Measurements from ENCODE around the gene CRIP1.
A peak's percentile ranks its signal among the peaks of the same experiment; 100 is the strongest.

CRIP1 gene

GRCh38 chr14:105480199-105480746 lies 6.4 kb upstream of the CRIP1 start:
- H3K4me2 ChIP-seq (ENCODE audit: low read depth, low read length, poor library complexity, severe bottlenecking) = peak overlapping the region; percentile 78

GRCh38 chr14:105480807-105481801 lies 5.6 kb upstream of the CRIP1 start:
- TF ChIP-seq CTCF (conservative IDR thresholded peaks at IDR 0.05; ENCODE audit: low read length) (peak; percentile 89), EZH2phosphoT487 (IDR thresholded peaks at IDR 0.05; ENCODE audit: borderline replicate concordance) (no peak)
- H2AFZ ChIP-seq (ENCODE audit: low read length) = peak overlapping the region; percentile 72
- H4K20me1 ChIP-seq (ENCODE audit: insufficient read depth, low read length, poor library complexity, severe bottlenecking) = no peaks in the 10 kb centered on the region
- no peaks in the 10 kb centered on the region for H3K9me3 ChIP-seq (ENCODE audit: insufficient read depth, low read depth, low read length)
- H3K9ac ChIP-seq (ENCODE audit: low read depth, low read length, poor library complexity, severe bottlenecking) = peak overlapping the region; percentile 64
- H3K36me3 ChIP-seq (ENCODE audit: insufficient read depth, low read length) = no peaks in the 10 kb centered on the region
- no peaks in the 10 kb centered on the region for H3F3A ChIP-seq (ENCODE audit: low read depth)
- H3K9me2 ChIP-seq (replicated peaks; ENCODE audit: low read depth, low read length) = no peaks in the 10 kb centered on the region
- H3K4me3 ChIP-seq (ENCODE audit: low read length, poor library complexity, severe bottlenecking) = peak overlapping the region; percentile 70
- no peaks in the 10 kb centered on the region for H3K27me3 ChIP-seq (ENCODE audit: insufficient read depth, low read length, poor library complexity, severe bottlenecking)
- no peaks in the 10 kb centered on the region for H3K79me2 ChIP-seq (ENCODE audit: insufficient read depth, low read length)
- H3K4me1 ChIP-seq (ENCODE audit: insufficient read depth, low read length, poor library complexity, severe bottlenecking) = peaks cover 29% of the 10 kb centered on the region
- H3K4me2 ChIP-seq (ENCODE audit: low read depth, low read length, poor library complexity, severe bottlenecking) = peak overlapping the region; percentile 78

More at GRCh38 chr14:105480199-105480746, 6.4 kb upstream of the CRIP1 start:
- Histone ChIP-seq H3K79me2 (ENCODE audit: insufficient read depth, low read length) (no peaks in the 10 kb centered on the region), H3F3A (ENCODE audit: low read depth) (no peaks in the 10 kb centered on the region), H3K36me3 (ENCODE audit: insufficient read depth, low read length) (no peaks in the 10 kb centered on the region), H2AFZ (ENCODE audit: low read length) (no peak overlapping the region), H4K20me1 (ENCODE audit: insufficient read depth, low read length, poor library complexity, severe bottlenecking) (no peaks in the 10 kb centered on the region), H3K4me1 (ENCODE audit: insufficient read depth, low read length, poor library complexity, severe bottlenecking) (peaks cover 25% of the 10 kb centered on the region), H3K27me3 (ENCODE audit: insufficient read depth, low read length, poor library complexity, severe bottlenecking) (no peaks in the 10 kb centered on the region), H3K9ac (ENCODE audit: low read depth, low read length, poor library complexity, severe bottlenecking) (no peak overlapping the region), H3K9me3 (ENCODE audit: insufficient read depth, low read depth, low read length) (no peaks in the 10 kb centered on the region), H3K9me2 (replicated peaks; ENCODE audit: low read depth, low read length) (no peaks in the 10 kb centered on the region), H3K4me3 (ENCODE audit: low read length, poor library complexity, severe bottlenecking) (no peak overlapping the region)
- no peak for TF ChIP-seq EZH2phosphoT487 (IDR thresholded peaks at IDR 0.05; ENCODE audit: borderline replicate concordance)
- TF ChIP-seq CTCF (conservative IDR thresholded peaks at IDR 0.05; ENCODE audit: low read length) = no peak

- TF ChIP-seq EZH2phosphoT487 (IDR thresholded peaks at IDR 0.05; ENCODE audit: borderline replicate concordance) = no peak
- peak; percentile 35 for TF ChIP-seq CTCF (conservative IDR thresholded peaks at IDR 0.05; ENCODE audit: low read length)
- Histone ChIP-seq H2AFZ (ENCODE audit: low read length) (0 out of 2 replicates have a peak overlapping the region, but pooled peaks have one; percentile 62), H4K20me1 (ENCODE audit: insufficient read depth, low read length, poor library complexity, severe bottlenecking) (no peaks in the 10 kb centered on the region), H3K9me2 (replicated peaks; ENCODE audit: low read depth, low read length) (no peaks in the 10 kb centered on the region), H3F3A (ENCODE audit: low read depth) (no peaks in the 10 kb centered on the region), H3K4me1 (ENCODE audit: insufficient read depth, low read length, poor library complexity, severe bottlenecking) (peaks cover 29% of the 10 kb centered on the region), H3K27me3 (ENCODE audit: insufficient read depth, low read length, poor library complexity, severe bottlenecking) (no peaks in the 10 kb centered on the region), H3K9ac (ENCODE audit: low read depth, low read length, poor library complexity, severe bottlenecking) (peak overlapping the region; percentile 52), H3K4me3 (ENCODE audit: low read length, poor library complexity, severe bottlenecking) (peak overlapping the region; percentile 70), H3K4me2 (ENCODE audit: low read depth, low read length, poor library complexity, severe bottlenecking) (peak overlapping the region; percentile 78), H3K9me3 (ENCODE audit: insufficient read depth, low read depth, low read length) (no peaks in the 10 kb centered on the region), H3K79me2 (ENCODE audit: insufficient read depth, low read length) (no peaks in the 10 kb centered on the region), H3K36me3 (ENCODE audit: insufficient read depth, low read length) (no peaks in the 10 kb centered on the region)
These were observed 4.7 kb upstream of the CRIP1 start for GRCh38 chr14:105481886-105482457.
